Measurements from ENCODE around the gene GOLGA8M. TPM values are rescaled to one million over a fixed set of nuclear protein-coding genes. Genes with fewer than 3 reads are reported as not detected.
"Not testable (repeated sequence)": the region's sequence is repeated elsewhere in the genome, so short reads cannot be mapped to it uniquely, and the experiment has no call there.

The GOLGA8M gene
- total and polyA plus RNA-seq, 7 experiments from 2014 or later = 0.53 to 14.9 (median 5.1) TPM; not detected in 1

- H3K36me3 Mint-ChIP-seq; POLR2A ChIA-PET; H3K36me3 ChIP-seq (ENCODE audit: control insufficient read depth in 2 of 3, insufficient read depth in 3 of 3, low read length in 3 of 3); H3K9me3 Mint-ChIP-seq; ATAC-seq; DNase-seq; H3K4me1 ChIP-seq (ENCODE audit: control insufficient read depth in 2 of 2, insufficient read depth in 2 of 2, low read length in 2 of 2); H3K27me3 ChIP-seq (ENCODE audit: control insufficient read depth in 2 of 2, insufficient read depth in 2 of 2, low read length in 2 of 2); intact Hi-C loops (cut with micrococcal nuclease); H3K4me3 ChIP-seq (ENCODE audit: low read length); H3K4me3 Mint-ChIP-seq; H3K9me3 ChIP-seq (ENCODE audit: control insufficient read depth in 2 of 3, low read length in 3 of 3); H3K27me3 Mint-ChIP-seq; CTCF ChIA-PET; H3K27ac ChIP-seq (ENCODE audit: low read depth, low read length); H3K4me1 Mint-ChIP-seq: not testable (repeated sequence)
- peak overlapping the region in 1 of 9 donors; percentile 38 for H3K27ac Mint-ChIP-seq
Observed at GRCh38 chr15:28664575-28664974, 47.6 kb downstream of the GOLGA8M start.

GRCh38 chr15:28663717-28664116 is 48.5 kb downstream of the GOLGA8M start:
- H3K4me1 Mint-ChIP-seq; CTCF ChIA-PET; H3K9me3 Mint-ChIP-seq; H3K36me3 ChIP-seq (ENCODE audit: control insufficient read depth in 2 of 3, insufficient read depth in 3 of 3, low read length in 3 of 3); H3K36me3 Mint-ChIP-seq; H3K4me3 ChIP-seq (ENCODE audit: low read length); DNase-seq; H3K9me3 ChIP-seq (ENCODE audit: control insufficient read depth in 2 of 3, low read length in 3 of 3); intact Hi-C loops (cut with micrococcal nuclease); H3K27me3 ChIP-seq (ENCODE audit: control insufficient read depth in 2 of 2, insufficient read depth in 2 of 2, low read length in 2 of 2); H3K4me1 ChIP-seq (ENCODE audit: control insufficient read depth in 2 of 2, insufficient read depth in 2 of 2, low read length in 2 of 2); ATAC-seq; H3K27ac Mint-ChIP-seq; POLR2A ChIA-PET; H3K27me3 Mint-ChIP-seq; H3K27ac ChIP-seq (ENCODE audit: low read depth, low read length); H3K4me3 Mint-ChIP-seq: not testable (repeated sequence)

- H3K27me3 ChIP-seq (ENCODE audit: control insufficient read depth in 2 of 2, insufficient read depth in 2 of 2, low read length in 2 of 2); POLR2A ChIA-PET; ATAC-seq: not testable (repeated sequence)
Observed at GRCh38 chr15:28660750-28661149, 51.5 kb downstream of the GOLGA8M start.

GRCh38 chr15:28656018-28656360 is 56.2 kb downstream of the GOLGA8M start:
- H3K27ac ChIP-seq (ENCODE audit: low read depth, low read length); H3K4me3 Mint-ChIP-seq; H3K27me3 ChIP-seq (ENCODE audit: control insufficient read depth in 2 of 2, insufficient read depth in 2 of 2, low read length in 2 of 2); H3K27me3 Mint-ChIP-seq; H3K4me1 Mint-ChIP-seq; H3K9me3 ChIP-seq (ENCODE audit: control insufficient read depth in 2 of 3, low read length in 3 of 3); H3K27ac Mint-ChIP-seq; H3K9me3 Mint-ChIP-seq; intact Hi-C loops (cut with micrococcal nuclease); ATAC-seq; H3K36me3 ChIP-seq (ENCODE audit: control insufficient read depth in 2 of 3, insufficient read depth in 3 of 3, low read length in 3 of 3); H3K4me3 ChIP-seq (ENCODE audit: low read length); DNase-seq; H3K4me1 ChIP-seq (ENCODE audit: control insufficient read depth in 2 of 2, insufficient read depth in 2 of 2, low read length in 2 of 2); CTCF ChIA-PET; POLR2A ChIA-PET: not testable (repeated sequence)
- peaks cover 0 to 12% (median 3%) of the 10 kb centered on the region in 5 donors for H3K36me3 Mint-ChIP-seq

More at GRCh38 chr15:28660750-28661149, 51.5 kb downstream of the GOLGA8M start:
- H3K9me3 Mint-ChIP-seq; H3K9me3 ChIP-seq (ENCODE audit: control insufficient read depth in 2 of 3, low read length in 3 of 3); H3K36me3 Mint-ChIP-seq; H3K27me3 Mint-ChIP-seq; H3K4me3 Mint-ChIP-seq; H3K4me1 ChIP-seq (ENCODE audit: control insufficient read depth in 2 of 2, insufficient read depth in 2 of 2, low read length in 2 of 2); H3K36me3 ChIP-seq (ENCODE audit: control insufficient read depth in 2 of 3, insufficient read depth in 3 of 3, low read length in 3 of 3); intact Hi-C loops (cut with micrococcal nuclease); H3K27ac ChIP-seq (ENCODE audit: low read depth, low read length); H3K27ac Mint-ChIP-seq; H3K4me1 Mint-ChIP-seq; CTCF ChIA-PET; DNase-seq; H3K4me3 ChIP-seq (ENCODE audit: low read length): not testable (repeated sequence)

GRCh38 chr15:28655329-28656017 is 56.7 kb downstream of the GOLGA8M start:
- H3K4me1 ChIP-seq (ENCODE audit: control insufficient read depth in 2 of 2, insufficient read depth in 2 of 2, low read length in 2 of 2); H3K27ac Mint-ChIP-seq; intact Hi-C loops (cut with micrococcal nuclease); CTCF ChIA-PET; H3K4me3 ChIP-seq (ENCODE audit: low read length); ATAC-seq; DNase-seq; H3K27ac ChIP-seq (ENCODE audit: low read depth, low read length); H3K27me3 Mint-ChIP-seq; H3K9me3 ChIP-seq (ENCODE audit: control insufficient read depth in 2 of 3, low read length in 3 of 3); H3K4me3 Mint-ChIP-seq; H3K9me3 Mint-ChIP-seq; H3K4me1 Mint-ChIP-seq; H3K27me3 ChIP-seq (ENCODE audit: control insufficient read depth in 2 of 2, insufficient read depth in 2 of 2, low read length in 2 of 2); POLR2A ChIA-PET; H3K36me3 ChIP-seq (ENCODE audit: control insufficient read depth in 2 of 3, insufficient read depth in 3 of 3, low read length in 3 of 3): not testable (repeated sequence)
- H3K36me3 Mint-ChIP-seq = peaks cover 0 to 12% (median 3%) of the 10 kb centered on the region in 5 donors

GRCh38 chr15:28654194-28654593 is 58.0 kb downstream of the GOLGA8M start:
- H3K27ac Mint-ChIP-seq; POLR2A ChIA-PET; DNase-seq; H3K4me3 Mint-ChIP-seq; H3K36me3 ChIP-seq (ENCODE audit: control insufficient read depth in 2 of 3, insufficient read depth in 3 of 3, low read length in 3 of 3); intact Hi-C loops (cut with micrococcal nuclease); CTCF ChIA-PET; H3K4me1 Mint-ChIP-seq; H3K4me3 ChIP-seq (ENCODE audit: low read length); H3K9me3 Mint-ChIP-seq; H3K9me3 ChIP-seq (ENCODE audit: control insufficient read depth in 2 of 3, low read length in 3 of 3); H3K4me1 ChIP-seq (ENCODE audit: control insufficient read depth in 2 of 2, insufficient read depth in 2 of 2, low read length in 2 of 2); H3K27me3 ChIP-seq (ENCODE audit: control insufficient read depth in 2 of 2, insufficient read depth in 2 of 2, low read length in 2 of 2); ATAC-seq; H3K27me3 Mint-ChIP-seq; H3K27ac ChIP-seq (ENCODE audit: low read depth, low read length): not testable (repeated sequence)
- peaks cover 0 to 12% (median 3%) of the 10 kb centered on the region in 5 donors for H3K36me3 Mint-ChIP-seq

- H3K4me3 Mint-ChIP-seq = peak overlapping the region in 1 of 10 donors; percentile 20
- H3K36me3 ChIP-seq (ENCODE audit: control insufficient read depth in 2 of 3, insufficient read depth in 3 of 3, low read length in 3 of 3); H3K4me1 ChIP-seq (ENCODE audit: control insufficient read depth in 2 of 2, insufficient read depth in 2 of 2, low read length in 2 of 2); H3K27me3 Mint-ChIP-seq; H3K9me3 Mint-ChIP-seq; H3K27me3 ChIP-seq (ENCODE audit: control insufficient read depth in 2 of 2, insufficient read depth in 2 of 2, low read length in 2 of 2); POLR2A ChIA-PET; intact Hi-C loops (cut with micrococcal nuclease); DNase-seq; ATAC-seq; H3K27ac ChIP-seq (ENCODE audit: low read depth, low read length); H3K4me1 Mint-ChIP-seq; H3K4me3 ChIP-seq (ENCODE audit: low read length); CTCF ChIA-PET; H3K9me3 ChIP-seq (ENCODE audit: control insufficient read depth in 2 of 3, low read length in 3 of 3): not testable (repeated sequence)
- peaks cover 0 to 12% (median 3%) of the 10 kb centered on the region in 5 donors for H3K36me3 Mint-ChIP-seq
- peak overlapping the region in 2 of 9 donors; percentile 25 to 60 for H3K27ac Mint-ChIP-seq
Observed at GRCh38 chr15:28652538-28652937, 59.7 kb downstream of the GOLGA8M start.

All from naive thymus-derived CD4-positive, alpha-beta T cell (primary cell).